ENCODE measurements around the gene MYO15A.

DNA sequence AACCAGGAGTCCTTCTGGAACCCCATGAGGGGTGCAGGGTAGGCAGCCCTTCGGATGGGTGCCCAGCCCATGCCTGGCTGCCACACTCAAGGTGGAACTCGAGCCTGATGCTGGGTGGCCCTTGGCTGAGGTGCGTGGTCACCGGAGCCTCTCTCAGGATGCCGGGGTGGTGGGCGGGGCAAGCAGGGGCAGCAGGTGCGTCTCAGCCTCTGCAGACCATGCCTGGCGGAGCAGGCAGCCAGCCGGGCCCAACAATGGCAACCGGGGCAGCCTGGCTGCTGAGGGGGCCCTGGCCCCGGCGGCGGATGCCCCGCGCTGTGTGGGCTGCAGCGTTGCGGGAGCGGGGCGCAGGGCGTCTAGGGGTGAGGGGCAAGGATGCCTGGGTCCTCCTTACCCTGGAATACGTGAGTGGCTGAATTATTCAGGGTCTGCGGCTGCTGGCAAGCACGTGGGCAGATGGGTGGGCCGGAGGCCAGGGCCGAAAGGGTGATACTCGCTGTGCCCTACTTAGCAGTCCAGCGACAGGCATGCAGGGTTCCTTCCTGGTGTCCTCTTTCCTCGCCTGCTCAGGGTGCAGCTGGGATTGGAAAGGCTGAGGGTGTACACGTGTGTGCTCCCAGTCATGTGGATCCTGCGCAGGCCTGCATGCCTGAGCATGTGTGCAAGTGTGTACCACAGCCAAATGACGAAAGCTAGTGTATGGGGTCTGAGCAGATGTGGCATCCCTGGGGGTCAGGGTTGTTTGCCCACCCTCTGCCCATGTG, 14.6 kb downstream of the MYO15A start:
- no peak for TF ChIP-seq GATA2 (IDR thresholded peaks at IDR 0.05; ENCODE audit: low read depth, low read length)
- no peak for TF ChIP-seq GATA3 (IDR thresholded peaks at IDR 0.05; ENCODE audit: low read depth, low read length)

Measured in SH-SY5Y (cell line).